WTC11 (cell line): ENCODE results near the gene PGAP3. TPM values are rescaled to one million over a fixed set of nuclear protein-coding genes. Genes with fewer than 3 reads are reported as not detected.
A peak's percentile ranks its signal among the peaks of the same experiment; 100 is the strongest.

Source experiments
- ATAC-seq: fragments of 200-7000 bp; cut with Tn5 transposase; 2 replicates; pipeline ENCODE4 v1.10.0; 2021; ENCODE audit warnings: mild to moderate bottlenecking, moderate library complexity
- CTCF ChIA-PET: fragments of 300-600 bp; sonication (Branson Sonifier 250); formaldehyde crosslinking; loops from one replicate; lab custom pipeline; 2021; ENCODE audit warnings: antibody characterized with exemption; lab: Charles Lee
- POLR2A ChIA-PET: fragments of 350-600 bp; sonication (Branson Sonifier 250); formaldehyde crosslinking; loops from one replicate; lab custom pipeline; 2021; ENCODE audit warnings: antibody characterized with exemption; lab: Charles Lee
- DNase-seq: peaks from one replicate; pipeline ENCODE4 v3.0.0; 2021; ENCODE audit warnings: low spot score
- H3K27ac Mint-ChIP-seq: 2 replicates; pipeline ENCODE4 v1.8.0; 2021; ENCODE audit warnings: mixed read lengths
- H3K27me3 Mint-ChIP-seq: 2 replicates; pipeline ENCODE4 v1.8.0; 2021; ENCODE audit warnings: low read depth, mild to moderate bottlenecking, moderate library complexity, mixed read lengths
- H3K36me3 Mint-ChIP-seq: 2 replicates; pipeline ENCODE4 v1.8.0; 2021; ENCODE audit warnings: mixed read lengths
- H3K4me1 Mint-ChIP-seq: 2 replicates; pipeline ENCODE4 v1.8.0; 2022; ENCODE audit warnings: mixed read lengths
- H3K4me3 Mint-ChIP-seq: 2 replicates; pipeline ENCODE4 v1.8.0; 2021; ENCODE audit warnings: mild to moderate bottlenecking, moderate library complexity, mixed read lengths
- H3K9me3 Mint-ChIP-seq: 2 replicates; pipeline ENCODE4 v1.8.0; 2021; ENCODE audit warnings: mixed read lengths
- AFF4 ChIP-seq: sonication (generic); formaldehyde crosslinking; IDR thresholded peaks from 2 replicates; pipeline ENCODE4 v1.8.1; 2023; ENCODE audit warnings: mild to moderate bottlenecking, missing genetic modification reagents, borderline replicate concordance
- ARID4B ChIP-seq: sonication (generic); formaldehyde crosslinking; IDR thresholded peaks from 2 replicates; pipeline ENCODE4 v1.8.0; 2023; ENCODE audit warnings: missing genetic modification reagents, mild to moderate bottlenecking, borderline replicate concordance
- CBFB ChIP-seq: sonication (generic); formaldehyde crosslinking; IDR thresholded peaks from 2 replicates; pipeline ENCODE4 v1.8.1; 2022; ENCODE audit warnings: mild to moderate bottlenecking, low read depth, missing genetic modification reagents
- CREM ChIP-seq: sonication (generic); formaldehyde crosslinking; IDR thresholded peaks from 2 replicates; pipeline ENCODE4 v1.8.1; 2022; ENCODE audit warnings: mild to moderate bottlenecking, missing genetic modification reagents, moderate library complexity
- CTCF ChIP-seq: fragments of 200-600 bp; IDR thresholded peaks from 2 replicates; pipeline ENCODE4 v1.8.0; 2022; ENCODE audit warnings: antibody characterized with exemption
- ESRRA ChIP-seq: sonication (generic); formaldehyde crosslinking; IDR thresholded peaks from 2 replicates; pipeline ENCODE4 v1.8.1; 2022; ENCODE audit warnings: mild to moderate bottlenecking, missing genetic modification reagents, borderline replicate concordance
- FOXP1 ChIP-seq: sonication (generic); formaldehyde crosslinking; IDR thresholded peaks from 2 replicates; pipeline ENCODE4 v1.8.0; 2022; ENCODE audit warnings: missing genetic modification reagents, mild to moderate bottlenecking, moderate library complexity, borderline replicate concordance
- FOXP4 ChIP-seq: sonication (generic); formaldehyde crosslinking; IDR thresholded peaks from 2 replicates; pipeline ENCODE4 v1.8.0; 2022; ENCODE audit warnings: mild to moderate bottlenecking, missing genetic modification reagents
- GTF2I ChIP-seq: fragments of 250-450 bp; sonication (Bioruptor Pico); conservative IDR thresholded peaks from 2 replicates; pipeline ENCODE4 v1.4.0; 2021; ENCODE audit warnings: mild to moderate bottlenecking
- MXD4 ChIP-seq: fragments of 250-450 bp; sonication (Bioruptor Pico); IDR thresholded peaks from 2 replicates; pipeline ENCODE4 v1.8.0; 2021; ENCODE audit warnings: mild to moderate bottlenecking, moderate library complexity, borderline replicate concordance
- MYBL2 ChIP-seq: sonication (generic); formaldehyde crosslinking; IDR thresholded peaks from 2 replicates; pipeline ENCODE4 v1.8.1; 2023; ENCODE audit warnings: mild to moderate bottlenecking, moderate library complexity, missing genetic modification reagents
- PREB ChIP-seq: sonication (generic); formaldehyde crosslinking; IDR thresholded peaks from 2 replicates; pipeline ENCODE4 v1.8.1; 2022; ENCODE audit warnings: mild to moderate bottlenecking, missing genetic modification reagents, moderate library complexity, borderline replicate concordance
- SMAD4 ChIP-seq: sonication (generic); formaldehyde crosslinking; IDR thresholded peaks from 2 replicates; pipeline ENCODE4 v1.8.0; 2022; ENCODE audit warnings: mild to moderate bottlenecking, missing genetic modification reagents
- SP1 ChIP-seq: sonication (generic); formaldehyde crosslinking; conservative IDR thresholded peaks from 2 replicates; pipeline ENCODE4 v1.8.1; 2022; ENCODE audit warnings: missing genetic modification reagents
- STAT6 ChIP-seq: sonication (generic); formaldehyde crosslinking; conservative IDR thresholded peaks from 2 replicates; pipeline ENCODE4 v1.8.1; 2023; ENCODE audit warnings: mild to moderate bottlenecking, low read depth, missing genetic modification reagents, moderate library complexity
- TEAD1 ChIP-seq: sonication (generic); formaldehyde crosslinking; IDR thresholded peaks from 2 replicates; pipeline ENCODE4 v1.8.0; 2022; ENCODE audit warnings: mild to moderate bottlenecking, missing genetic modification reagents
- ZNF219 ChIP-seq: sonication (generic); formaldehyde crosslinking; IDR thresholded peaks from 2 replicates; pipeline ENCODE4 v1.8.0; 2023; ENCODE audit warnings: missing genetic modification reagents, mild to moderate bottlenecking, borderline replicate concordance
- total RNA-seq: library from RNA; stranded (reverse); gene quantifications from 3 replicates; pipeline ENCODE4 v1.2.3, GENCODE V29; 2021

Gene PGAP3
- total RNA-seq, 1 experiment from 2014 or later: 24.9 TPM

- TF ChIP-seq MXD4 (no peak), AFF4 (CRISPR knock-in tag) (no peak), ESRRA (CRISPR knock-in tag) (no peak), STAT6 (no peak), ARID4B (no peak), FOXP4 (CRISPR knock-in tag) (no peak), ZNF219 (no peak), SMAD4 (CRISPR knock-in tag) (no peak), FOXP1 (CRISPR knock-in tag) (no peak)
- TF ChIP-seq, all 79 proteins: peak for 0
- ChIA-PET POLR2A (no interaction called here), CTCF (interaction anchor here (0.7 to 3.0 kb wide), 5 partner anchors 24 to 111 kb away, joined by 3 to 23 read pairs (median 4); no protein-coding TSS in a partner anchor)
- Mint-ChIP-seq H3K27me3 (no peaks in the 10 kb centered on the region), H3K9me3 (no peaks in the 10 kb centered on the region), H3K27ac (no peak overlapping the region), H3K4me3 (no peak overlapping the region), H3K36me3 (peaks cover 4% of the 10 kb centered on the region; the same call in 1 of the 2 replicates), H3K4me1 (peaks cover 30% of the 10 kb centered on the region)
- no peak for ATAC-seq
- no peak for DNase-seq
Observed at GRCh38 chr17:39732586-39732985, 44.7 kb upstream of the PGAP3 start.

- H3K4me3 Mint-ChIP-seq: peak within 1 kb of the TSS; percentile 89
- peaks cover 14% of the 10 kb centered on the region for H3K4me1 Mint-ChIP-seq
- CTCF ChIA-PET: interaction anchor here (0.6 to 4.3 kb wide), 56 partner anchors 8 to 757 kb away, joined by 3 to 79 read pairs (median 4); partner anchors contain the start of genes ERBB2, PGAP3, PNMT and TCAP
- POLR2A ChIA-PET: interaction anchor here (0.6 to 2.2 kb wide), 12 partner anchors 9 to 371 kb away, joined by 3 to 16 read pairs (median 4); partner anchors contain the start of genes ERBB2 and PGAP3
- H3K36me3 Mint-ChIP-seq: peaks cover 17% of the 10 kb centered on the region
- peak within 1 kb of the TSS; percentile 91 for H3K27ac Mint-ChIP-seq
- ATAC-seq (peak; percentile 85), DNase-seq (peak; percentile 97)
- no peaks in the 10 kb centered on the region for H3K9me3 Mint-ChIP-seq
- H3K27me3 Mint-ChIP-seq: no peaks in the 10 kb centered on the region
- TF ChIP-seq MYBL2 (CRISPR knock-in tag) (0 out of 2 replicates have a peak, but pooled peaks have one; percentile 82), CTCF (peak; percentile 81), TEAD1 (peak; percentile 73; the same call in 1 of the 2 replicates), ZNF219 (no peak), CBFB (no peak), CREM (no peak; the same call in none of the 2 replicates), SP1 (CRISPR knock-in tag) (peak; percentile 100), GTF2I (CRISPR knock-in tag) (no peak), PREB (CRISPR knock-in tag) (no peak)
Observed at GRCh38 chr17:39730095-39730921, 42.5 kb upstream of the PGAP3 start, which contains the start of gene MIEN1. Gene MIEN1, minus strand, starts transcription at chr17:39730532. Its CDS starts 37 bp downstream, at chr17:39730495.
